KBM-7 (cell line): ENCODE measurements around the gene UPF1.

ENCODE experiments used
- DNase-seq: peaks from one replicate; pipeline ENCODE4 v3.0.0-alpha.2; 2015
- in situ Hi-C: fragments of 300-500 bp; cut with MboI; formaldehyde crosslinking; loops from 2 replicates; pipeline ENCODE4 v1.14.3; 2020; ENCODE audit warnings: low sequenced_read_pairs, low pct_unique_long_range_greater_than_20kb, mixed read lengths

UPF1 gene

GRCh38 chr19:18852648-18853047, 20.9 kb downstream of the UPF1 start:
- no peak for DNase-seq
- in situ Hi-C loops: loop anchor here (25.0 kb wide), 1 partner anchor 390 kb away; no protein-coding TSS in a partner anchor

GRCh38 chr19:18853755-18854427, 22.1 kb downstream of the UPF1 start:
- in situ Hi-C loops: loop anchor here (25.0 kb wide), 1 partner anchor 392 kb away; no protein-coding TSS in a partner anchor
- no peak for DNase-seq

- in situ Hi-C loops: loop anchor here (25.0 kb wide), 1 partner anchor 393 kb away; no protein-coding TSS in a partner anchor
- DNase-seq: no peak
These were observed 23.2 kb downstream of the UPF1 start for GRCh38 chr19:18854982-18855381.

GRCh38 chr19:18855647-18856384, 24.1 kb downstream of the UPF1 start:
- DNase-seq: no peak
- in situ Hi-C loops: loop anchor here (25.0 kb wide), 1 partner anchor 394 kb away; no protein-coding TSS in a partner anchor

- DNase-seq: peak; percentile 28
These were observed 24.8 kb downstream of the UPF1 start for GRCh38 chr19:18856385-18857126.

GRCh38 chr19:18857223-18857622, 25.5 kb downstream of the UPF1 start:
- no peak for DNase-seq
- in situ Hi-C loops: loop anchor here (25.0 kb wide), 1 partner anchor 395 kb away; no protein-coding TSS in a partner anchor

More at GRCh38 chr19:18856385-18857126, 24.8 kb downstream of the UPF1 start:
- in situ Hi-C loops: loop anchor here (25.0 kb wide), 1 partner anchor 394 kb away; no protein-coding TSS in a partner anchor

GRCh38 chr19:18858906-18859646, 27.3 kb downstream of the UPF1 start:
- in situ Hi-C loops: loop anchor here (25.0 kb wide), 1 partner anchor 397 kb away; no protein-coding TSS in a partner anchor
- DNase-seq: no peak

- DNase-seq: no peak
- in situ Hi-C loops: loop anchor here (25.0 kb wide), 1 partner anchor 397 kb away; no protein-coding TSS in a partner anchor
These were observed 28.0 kb downstream of the UPF1 start for GRCh38 chr19:18859676-18860301.

- no peak for DNase-seq
These were observed 28.5 kb downstream of the UPF1 start for GRCh38 chr19:18860302-18860700.

GRCh38 chr19:18860725-18861124, 29.0 kb downstream of the UPF1 start:
- in situ Hi-C loops: loop anchor here (25.0 kb wide), 1 partner anchor 398 kb away; no protein-coding TSS in a partner anchor
- no peak for DNase-seq

More at GRCh38 chr19:18860302-18860700, 28.5 kb downstream of the UPF1 start:
- in situ Hi-C loops: loop anchor here (25.0 kb wide), 1 partner anchor 398 kb away; no protein-coding TSS in a partner anchor

GRCh38 chr19:18861235-18861634, 29.5 kb downstream of the UPF1 start:
- DNase-seq: no peak
- in situ Hi-C loops: loop anchor here (25.0 kb wide), 1 partner anchor 399 kb away; no protein-coding TSS in a partner anchor

- in situ Hi-C loops: loop anchor here (25.0 kb wide), 1 partner anchor 400 kb away; no protein-coding TSS in a partner anchor
- DNase-seq: no peak
These were observed 30.2 kb downstream of the UPF1 start for GRCh38 chr19:18861917-18862316.

- in situ Hi-C loops: loop anchor here (25.0 kb wide), 1 partner anchor 401 kb away; no protein-coding TSS in a partner anchor
- DNase-seq: no peak
These were observed 31.4 kb downstream of the UPF1 start for GRCh38 chr19:18862976-18863842.

GRCh38 chr19:18863843-18864362, 32.1 kb downstream of the UPF1 start:
- in situ Hi-C loops: loop anchor here (25.0 kb wide), 1 partner anchor 402 kb away; no protein-coding TSS in a partner anchor
- DNase-seq: no peak

- in situ Hi-C loops: loop anchor here (25.0 kb wide), 1 partner anchor 403 kb away; no protein-coding TSS in a partner anchor
- no peak for DNase-seq
These were observed 33.6 kb downstream of the UPF1 start for GRCh38 chr19:18865106-18865972.
